ENCODE measurements around the gene AK4. TPM values are rescaled to one million over a fixed set of nuclear protein-coding genes. Genes with fewer than 3 reads are reported as not detected.

Gene AK4
- total RNA-seq, 2 experiments from 2014 or later: 0.08 to 0.14 TPM

DNA sequence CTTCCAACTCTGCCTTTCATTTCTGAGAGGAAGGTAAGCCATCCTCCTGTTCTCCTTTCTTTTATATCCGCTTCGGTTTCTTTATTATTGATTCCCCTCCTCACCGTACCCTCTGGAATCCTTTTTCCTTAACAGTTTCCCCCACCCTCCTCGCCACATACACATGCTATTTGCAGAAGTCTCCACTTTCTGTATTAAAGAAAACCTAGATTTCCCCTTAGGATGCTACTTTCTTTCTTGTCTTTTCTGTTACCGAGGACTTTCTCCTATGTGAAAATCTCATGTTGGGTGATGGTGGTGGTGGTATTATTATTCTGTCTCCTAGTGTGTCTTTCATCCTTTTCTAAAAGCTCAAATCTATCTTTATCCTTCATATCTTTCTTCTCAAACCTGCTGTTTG lies 62.3 kb downstream of the AK4 start:
- intact Hi-C loops (cut with DNase I, micrococcal nuclease): no loop called here
- ATAC-seq (ENCODE audit: poor library complexity) (no peak), DNase-seq (no peak)
- POLR2A ChIA-PET: no interaction called here
- CTCF ChIA-PET: no interaction called here
- Mint-ChIP-seq H3K27me3 (peaks cover 4% of the 10 kb centered on the region), H3K4me1 (ENCODE audit: low read depth) (peaks cover under 1% of the 10 kb centered on the region), H3K27ac (no peak overlapping the region), H3K4me3 (no peak overlapping the region), H3K36me3 (ENCODE audit: low read depth) (no peaks in the 10 kb centered on the region), H3K9me3 (no peaks in the 10 kb centered on the region)
- no peaks in the 10 kb centered on the region for H3K4me1 ChIP-seq (ENCODE audit: insufficient read depth, low read length)
- no peak for TF ChIP-seq CTCF (IDR thresholded peaks at IDR 0.05)
- no peak overlapping the region for H3K4me3 ChIP-seq (ENCODE audit: low read length)
- no peaks in the 10 kb centered on the region for H3K27me3 ChIP-seq (ENCODE audit: control insufficient read depth in 1 of 2, insufficient read depth in 2 of 2, low read length in 2 of 2)
- no peaks in the 10 kb centered on the region for H3K9me3 ChIP-seq (ENCODE audit: control insufficient read depth in 1 of 2, insufficient read depth in 1 of 2, low read length in 2 of 2)
- no peaks in the 10 kb centered on the region for H3K36me3 ChIP-seq (ENCODE audit: insufficient read depth, low read length)
- H3K27ac ChIP-seq (ENCODE audit: low read depth in 1 of 2, low read length in 2 of 2): no peak overlapping the region

- Mint-ChIP-seq H3K36me3 (ENCODE audit: low read depth) (no peaks in the 10 kb centered on the region), H3K27me3 (peaks cover 4% of the 10 kb centered on the region), H3K27ac (no peak overlapping the region), H3K4me1 (ENCODE audit: low read depth) (peaks cover 6% of the 10 kb centered on the region), H3K9me3 (no peaks in the 10 kb centered on the region), H3K4me3 (no peak overlapping the region)
- ChIA-PET CTCF (no interaction called here), POLR2A (no interaction called here)
- no peak for DNase-seq
- Histone ChIP-seq H3K36me3 (ENCODE audit: insufficient read depth, low read length) (no peaks in the 10 kb centered on the region), H3K4me3 (ENCODE audit: low read length) (no peak overlapping the region), H3K4me1 (ENCODE audit: insufficient read depth, low read length) (no peaks in the 10 kb centered on the region), H3K9me3 (ENCODE audit: control insufficient read depth in 1 of 2, insufficient read depth in 1 of 2, low read length in 2 of 2) (no peaks in the 10 kb centered on the region), H3K27me3 (ENCODE audit: control insufficient read depth in 1 of 2, insufficient read depth in 2 of 2, low read length in 2 of 2) (no peaks in the 10 kb centered on the region), H3K27ac (ENCODE audit: low read depth in 1 of 2, low read length in 2 of 2) (no peak overlapping the region)
- no peak for TF ChIP-seq CTCF (IDR thresholded peaks at IDR 0.05)
- no peak for ATAC-seq (ENCODE audit: poor library complexity)
- intact Hi-C loops (cut with DNase I, micrococcal nuclease): no loop called here
Measured at GRCh38 chr1:65211331-65211730, 63.3 kb downstream of the AK4 start.

GRCh38 chr1:65213271-65214023 lies 65.4 kb downstream of the AK4 start:
- Histone ChIP-seq H3K4me1 (ENCODE audit: insufficient read depth, low read length) (no peaks in the 10 kb centered on the region), H3K9me3 (ENCODE audit: control insufficient read depth in 1 of 2, insufficient read depth in 1 of 2, low read length in 2 of 2) (no peaks in the 10 kb centered on the region), H3K27ac (ENCODE audit: low read depth in 1 of 2, low read length in 2 of 2) (no peak overlapping the region), H3K27me3 (ENCODE audit: control insufficient read depth in 1 of 2, insufficient read depth in 2 of 2, low read length in 2 of 2) (no peaks in the 10 kb centered on the region), H3K4me3 (ENCODE audit: low read length) (no peak overlapping the region), H3K36me3 (ENCODE audit: insufficient read depth, low read length) (no peaks in the 10 kb centered on the region)
- ChIA-PET CTCF (no interaction called here), POLR2A (no interaction called here)
- no peak for DNase-seq
- no peak for ATAC-seq (ENCODE audit: poor library complexity)
- H3K27me3 Mint-ChIP-seq: peaks cover 4% of the 10 kb centered on the region
- no peaks in the 10 kb centered on the region for H3K9me3 Mint-ChIP-seq
- peaks cover 6% of the 10 kb centered on the region for H3K4me1 Mint-ChIP-seq (ENCODE audit: low read depth)
- no peak for TF ChIP-seq CTCF (IDR thresholded peaks at IDR 0.05)
- H3K4me3 Mint-ChIP-seq: no peak overlapping the region
- intact Hi-C loops (cut with DNase I, micrococcal nuclease): no loop called here
- H3K27ac Mint-ChIP-seq: no peak overlapping the region
- no peaks in the 10 kb centered on the region for H3K36me3 Mint-ChIP-seq (ENCODE audit: low read depth)

Measured in CD4-positive, alpha-beta T cell (primary cell).